CD4-positive, alpha-beta T cell (primary cell): ENCODE results near the gene CLSTN1. TPM values are rescaled to one million over a fixed set of nuclear protein-coding genes. Genes with fewer than 3 reads are reported as not detected.

Experiments
- ATAC-seq: fragments of 200-7000 bp; cut with Tn5 transposase; one replicate; pipeline ENCODE4 v1.10.0; 2022; ENCODE audit warnings: mild to moderate bottlenecking; ENCODE audit not compliant: poor library complexity
- CTCF ChIA-PET: fragments of 350-600 bp; sonication (Branson Sonifier 250); formaldehyde crosslinking; loops from one replicate; lab custom pipeline; 2021; ENCODE audit warnings: antibody characterized with exemption, inconsistent platforms; lab: Charles Lee
- POLR2A ChIA-PET: fragments of 350-600 bp; sonication (Branson Sonifier 250); formaldehyde crosslinking; loops from one replicate; lab custom pipeline; 2021; ENCODE audit warnings: antibody characterized with exemption, inconsistent platforms; lab: Charles Lee
- DNase-seq, 14 experiments: peaks; one replicate each; pipeline ENCODE4 v3.0.0-alpha.2; 2013 to 2020; ENCODE audit warnings: mixed read lengths in 2 of 14
- H3K27ac ChIP-seq, 2 donors: one replicate each; pipeline versions ENCODE4 v1.5.1 to v1.7.0; 2013; ENCODE audit warnings: low read length in 2 of 2, low read depth in 1 of 2, mild to moderate bottlenecking in 1 of 2
- H3K27me3 ChIP-seq, 2 experiments: 1 replicate in 1 of 2; 2 replicates in 1 of 2; pipeline versions ENCODE4 v1.6.1 to v1.7.0; 2013; ENCODE audit warnings: low read length in 2 of 2, control low read depth in 1 of 2, mild to moderate bottlenecking in 1 of 2, moderate library complexity in 1 of 2; ENCODE audit not compliant: insufficient read depth in 2 of 2, control insufficient read depth in 1 of 2
- H3K36me3 ChIP-seq: one replicate; pipeline ENCODE4 v1.6.1; 2013; ENCODE audit warnings: low read length, control low read depth; ENCODE audit not compliant: insufficient read depth
- H3K4me1 ChIP-seq: one replicate; pipeline ENCODE4 v1.6.1; 2013; ENCODE audit warnings: low read length, control low read depth; ENCODE audit not compliant: insufficient read depth
- H3K4me3 ChIP-seq: one replicate; pipeline ENCODE4 v1.5.1; 2013; ENCODE audit warnings: mild to moderate bottlenecking, low read length, moderate library complexity
- H3K9me3 ChIP-seq, 2 experiments: 1 replicate in 1 of 2; 2 replicates in 1 of 2; pipeline versions ENCODE4 v1.6.1 to v1.7.0; 2013; ENCODE audit warnings: low read length in 2 of 2, mild to moderate bottlenecking in 2 of 2, control low read depth in 1 of 2, moderate library complexity in 1 of 2; ENCODE audit not compliant: control insufficient read depth in 1 of 2, insufficient read depth in 1 of 2
- H3K27ac Mint-ChIP-seq: one replicate; pipeline ENCODE4 v1.8.0; 2020; ENCODE audit warnings: mixed read lengths
- H3K27me3 Mint-ChIP-seq: one replicate; pipeline ENCODE4 v1.8.0; 2021; ENCODE audit warnings: mixed read lengths
- H3K36me3 Mint-ChIP-seq: one replicate; pipeline ENCODE4 v1.8.0; 2021; ENCODE audit warnings: low read depth, mixed read lengths
- H3K4me1 Mint-ChIP-seq: one replicate; pipeline ENCODE4 v1.8.0; 2021; ENCODE audit warnings: low read depth, mixed read lengths
- H3K4me3 Mint-ChIP-seq: one replicate; pipeline ENCODE4 v1.8.0; 2020; ENCODE audit warnings: mild to moderate bottlenecking, mixed read lengths
- H3K9me3 Mint-ChIP-seq: one replicate; pipeline ENCODE4 v1.8.0; 2020; ENCODE audit warnings: mixed read lengths
- CTCF ChIP-seq: fragments of 200-600 bp; IDR thresholded peaks from one replicate; pipeline ENCODE4 v1.8.0; 2022; ENCODE audit warnings: antibody characterized with exemption, mild to moderate bottlenecking
- intact Hi-C, 2 experiments: fragments of 100-400 bp; cut with DNase I in 1 of 2; cut with micrococcal nuclease in 1 of 2; formaldehyde crosslinking; loops; one replicate each; pipeline versions ENCODE4 v1.15.1 to v1.9.0; 2023 to 2025; cut with DNase I, micrococcal nuclease
- total RNA-seq, 174 experiments: library from RNA in 2 of 174; stranded (reverse) in 2 of 174; gene quantifications; one replicate each; pipeline ENCODE4 v1.2.3 and lab custom pipeline; 2021 to 2026

Gene CLSTN1
- total RNA-seq, 2 experiments from 2014 or later: 66.8 to 68.1 TPM

- Mint-ChIP-seq H3K4me3 (peak overlapping the region; percentile 99), H3K4me1 (peaks cover 45% of the 10 kb centered on the region), H3K9me3 (no peaks in the 10 kb centered on the region), H3K27me3 (no peaks in the 10 kb centered on the region), H3K27ac (peak overlapping the region; percentile 94), H3K36me3 (peaks cover 11% of the 10 kb centered on the region)
- H3K36me3 ChIP-seq: no peaks in the 10 kb centered on the region
- ChIA-PET POLR2A (interaction anchor here (0.6 to 1.3 kb wide), 8 partner anchors 11 to 195 kb away, joined by 3 to 6 read pairs (median 4); no protein-coding TSS in a partner anchor), CTCF (interaction anchor here (1.0 kb wide), 1 partner anchor 38 kb away, joined by 3 read pairs; no protein-coding TSS in a partner anchor)
- DNase-seq (no peak), ATAC-seq (no peak)
- H3K27me3 ChIP-seq: no peaks in the 10 kb centered on the region
- H3K9me3 ChIP-seq: peaks cover 0 to 6% of the 10 kb centered on the region in 2 experiments
- intact Hi-C loops: no loop called here
- peak overlapping the region; percentile 87 for H3K4me3 ChIP-seq
- peaks cover 40% of the 10 kb centered on the region for H3K4me1 ChIP-seq
- no peak overlapping the region for H3K27ac ChIP-seq
- no peak for TF ChIP-seq CTCF
Measured at GRCh38 chr1:9822490-9822889, 1.3 kb downstream of the CLSTN1 start.

GRCh38 chr1:9821710-9822109 lies 2.1 kb downstream of the CLSTN1 start:
- H3K9me3 ChIP-seq: peaks cover 0 to 6% of the 10 kb centered on the region in 2 experiments
- no peaks in the 10 kb centered on the region for H3K36me3 ChIP-seq
- no peaks in the 10 kb centered on the region for H3K27me3 Mint-ChIP-seq
- H3K27ac Mint-ChIP-seq: peak overlapping the region; percentile 94
- peak overlapping the region; percentile 99 for H3K4me3 Mint-ChIP-seq
- H3K4me3 ChIP-seq: no peak overlapping the region
- H3K4me1 ChIP-seq: peaks cover 42% of the 10 kb centered on the region
- DNase-seq: no peak
- intact Hi-C loops: no loop called here
- no peaks in the 10 kb centered on the region for H3K9me3 Mint-ChIP-seq
- peaks cover 45% of the 10 kb centered on the region for H3K4me1 Mint-ChIP-seq
- H3K27me3 ChIP-seq: no peaks in the 10 kb centered on the region
- H3K27ac ChIP-seq: no peak overlapping the region
- CTCF ChIA-PET: interaction anchor here (1.0 kb wide), 1 partner anchor 37 kb away, joined by 3 read pairs; no protein-coding TSS in a partner anchor
- POLR2A ChIA-PET: interaction anchor here (0.7 to 1.3 kb wide), 3 partner anchors 19 to 192 kb away, joined by 3 to 4 read pairs (median 4); no protein-coding TSS in a partner anchor
- ATAC-seq: no peak
- no peak for TF ChIP-seq CTCF
- H3K36me3 Mint-ChIP-seq: peaks cover 11% of the 10 kb centered on the region

- POLR2A ChIA-PET: no interaction called here
- no peak for ATAC-seq
- TF ChIP-seq CTCF: no peak
- Mint-ChIP-seq H3K36me3 (peaks cover 11% of the 10 kb centered on the region), H3K27ac (no peak overlapping the region), H3K9me3 (no peaks in the 10 kb centered on the region), H3K4me3 (peak overlapping the region; percentile 22), H3K4me1 (peaks cover 42% of the 10 kb centered on the region), H3K27me3 (no peaks in the 10 kb centered on the region)
- no peak for DNase-seq
- no peak overlapping the region for H3K27ac ChIP-seq
- no peak overlapping the region for H3K4me3 ChIP-seq
- H3K27me3 ChIP-seq: no peaks in the 10 kb centered on the region
- H3K36me3 ChIP-seq: no peaks in the 10 kb centered on the region
- CTCF ChIA-PET: no interaction called here
- peaks cover 39% of the 10 kb centered on the region for H3K4me1 ChIP-seq
- peaks cover 0 to 6% of the 10 kb centered on the region in 2 experiments for H3K9me3 ChIP-seq
- intact Hi-C loops: no loop called here
Measured at GRCh38 chr1:9820521-9820920, 3.2 kb downstream of the CLSTN1 start.
